Astrocyte of the spinal cord (primary cell): ENCODE results near the gene GRIK2.

Experiments used
- DNase-seq: peaks from one replicate; pipeline ENCODE4 v3.0.0; 2011; ENCODE audit warnings: low read depth, low spot score
- H3K4me3 ChIP-seq: 2 replicates; pipeline ENCODE4 v1.5.1; 2011; ENCODE audit warnings: low read depth, mild to moderate bottlenecking, low read length, moderate library complexity
- in situ Hi-C: cut with HindIII; loops from 2 replicates; pipeline ENCODE4 v1.10.0; 2017; ENCODE audit warnings: low sequenced_read_pairs
- TF ChIP-seq, protein P1 (sequence below): IDR thresholded peaks from 2 replicates; pipeline ENCODE4 v1.5.1; 2012; ENCODE audit warnings: low read depth, mild to moderate bottlenecking, low read length, inconsistent platforms

GRIK2 gene

GRCh38 chr6:101404775-101405174 lies 11.3 kb downstream of the GRIK2 start:
- in situ Hi-C loops, result no loop called here
- no peak overlapping the region for H3K4me3 ChIP-seq

GRCh38 chr6:101413773-101414172 lies 20.3 kb downstream of the GRIK2 start:
- TF ChIP-seq, protein P1, sequence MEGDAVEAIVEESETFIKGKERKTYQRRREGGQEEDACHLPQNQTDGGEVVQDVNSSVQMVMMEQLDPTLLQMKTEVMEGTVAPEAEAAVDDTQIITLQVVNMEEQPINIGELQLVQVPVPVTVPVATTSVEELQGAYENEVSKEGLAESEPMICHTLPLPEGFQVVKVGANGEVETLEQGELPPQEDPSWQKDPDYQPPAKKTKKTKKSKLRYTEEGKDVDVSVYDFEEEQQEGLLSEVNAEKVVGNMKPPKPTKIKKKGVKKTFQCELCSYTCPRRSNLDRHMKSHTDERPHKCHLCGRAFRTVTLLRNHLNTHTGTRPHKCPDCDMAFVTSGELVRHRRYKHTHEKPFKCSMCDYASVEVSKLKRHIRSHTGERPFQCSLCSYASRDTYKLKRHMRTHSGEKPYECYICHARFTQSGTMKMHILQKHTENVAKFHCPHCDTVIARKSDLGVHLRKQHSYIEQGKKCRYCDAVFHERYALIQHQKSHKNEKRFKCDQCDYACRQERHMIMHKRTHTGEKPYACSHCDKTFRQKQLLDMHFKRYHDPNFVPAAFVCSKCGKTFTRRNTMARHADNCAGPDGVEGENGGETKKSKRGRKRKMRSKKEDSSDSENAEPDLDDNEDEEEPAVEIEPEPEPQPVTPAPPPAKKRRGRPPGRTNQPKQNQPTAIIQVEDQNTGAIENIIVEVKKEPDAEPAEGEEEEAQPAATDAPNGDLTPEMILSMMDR, result no peak
- in situ Hi-C loops, result no loop called here
- DNase-seq, result no peak
- no peak overlapping the region for H3K4me3 ChIP-seq

More at GRCh38 chr6:101404775-101405174, 11.3 kb downstream of the GRIK2 start:
- TF ChIP-seq, protein P1, result no peak
- DNase-seq, result no peak

DNA sequence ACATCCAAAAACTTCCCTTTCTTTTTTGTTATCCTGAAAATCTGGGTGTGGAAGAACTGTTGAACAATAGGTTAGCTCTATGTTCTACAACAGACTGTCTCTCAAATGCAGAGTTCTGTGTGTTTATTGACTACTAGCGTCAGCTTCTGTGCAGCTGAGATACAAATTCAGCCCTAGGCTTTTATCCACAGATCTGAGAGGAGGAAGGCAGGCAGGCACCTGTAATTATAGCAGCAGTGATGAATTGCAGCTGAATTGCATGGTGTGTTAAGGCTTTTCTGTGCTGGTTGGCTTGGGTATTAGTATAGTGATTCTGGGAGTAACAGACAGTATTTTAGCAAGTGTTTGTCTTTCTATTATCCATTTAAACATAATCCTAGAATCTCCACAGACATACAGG lies 24.4 kb downstream of the GRIK2 start:
- no peak overlapping the region for H3K4me3 ChIP-seq
- in situ Hi-C loops, result no loop called here
- no peak for DNase-seq
- TF ChIP-seq, protein P1, result no peak

GRCh38 chr6:101422251-101422650 lies 28.7 kb downstream of the GRIK2 start:
- in situ Hi-C loops, result no loop called here
- H3K4me3 ChIP-seq, result no peak overlapping the region
- TF ChIP-seq, protein P1, result no peak

DNA sequence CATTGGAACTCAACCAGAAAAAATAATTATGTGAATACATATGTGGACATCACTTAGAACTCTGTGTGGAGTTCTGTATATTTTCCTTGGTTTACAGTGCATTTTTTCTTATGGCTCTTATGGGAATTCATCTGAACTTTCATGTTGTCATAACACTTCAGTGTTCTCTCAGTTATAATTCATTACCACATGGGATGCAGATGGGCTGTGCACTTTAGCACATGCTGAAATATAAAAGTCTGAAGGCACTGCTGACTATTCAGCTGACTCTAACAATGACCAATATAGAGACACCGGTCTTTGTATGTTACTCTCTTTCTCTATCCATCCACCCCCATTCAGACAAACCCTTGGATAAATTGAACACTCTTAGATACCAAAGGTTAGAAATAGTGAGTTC lies 29.3 kb downstream of the GRIK2 start:
- TF ChIP-seq, protein P1, result no peak
- DNase-seq, result no peak
- H3K4me3 ChIP-seq, result no peak overlapping the region
- in situ Hi-C loops, result no loop called here

More at GRCh38 chr6:101422251-101422650, 28.7 kb downstream of the GRIK2 start:
- DNase-seq, result no peak

DNA sequence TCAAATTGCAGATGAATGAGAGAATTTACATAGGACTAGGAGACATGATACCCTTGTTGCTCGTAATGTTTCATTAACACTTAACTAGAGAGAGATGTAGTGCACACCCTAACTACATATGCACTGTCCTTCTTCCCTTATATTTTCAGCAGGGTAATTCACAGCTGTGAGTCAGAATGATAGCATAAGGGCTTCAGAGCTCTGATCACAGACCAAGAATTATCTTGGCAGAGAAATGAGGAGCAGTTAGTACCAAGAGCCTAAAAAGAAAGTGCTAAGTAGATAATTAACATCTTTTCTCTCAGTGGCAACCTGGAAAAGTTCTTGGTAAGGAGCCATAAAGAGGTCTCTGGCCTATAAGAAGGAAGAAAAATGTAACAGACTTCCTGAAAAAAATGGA lies 35.8 kb downstream of the GRIK2 start:
- in situ Hi-C loops, result no loop called here
- TF ChIP-seq, protein P1, result no peak
- no peak overlapping the region for H3K4me3 ChIP-seq
- DNase-seq, result peak; percentile 8

DNA sequence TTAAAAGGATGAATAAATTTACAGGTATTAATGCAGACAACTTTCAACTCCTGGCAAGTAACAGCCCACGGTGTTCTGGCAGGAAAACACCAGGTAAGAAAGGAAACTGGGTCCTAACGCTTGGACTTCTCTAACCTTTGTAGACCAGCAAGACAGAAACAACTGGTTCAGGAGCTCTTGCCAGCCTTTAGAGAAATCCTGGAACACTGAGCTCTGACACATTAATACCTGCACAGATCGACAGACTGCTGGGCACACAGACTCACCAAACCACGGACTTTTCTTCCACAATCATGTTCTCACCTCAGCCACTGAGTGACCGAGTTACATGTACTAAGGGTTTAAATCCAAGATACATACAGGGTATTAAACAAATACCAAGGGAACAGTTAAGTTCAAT lies 36.3 kb downstream of the GRIK2 start:
- no peak overlapping the region for H3K4me3 ChIP-seq
- TF ChIP-seq, protein P1, result no peak
- no peak for DNase-seq
- in situ Hi-C loops, result no loop called here
